HEK293 (cell line): ENCODE measurements around the gene IDE.
A peak's percentile ranks its signal among the peaks of the same experiment; 100 is the strongest.

ENCODE experiments used
- EGR2 ChIP-seq: fragments of 450-650 bp; formaldehyde crosslinking; IDR thresholded peaks from 2 replicates; pipeline ENCODE4 v1.5.1; 2016; ENCODE audit warnings: low read depth, missing biosample characterization, missing genetic modification characterization
- MZF1 ChIP-seq: fragments of 450-650 bp; formaldehyde crosslinking; IDR thresholded peaks from 2 replicates; pipeline ENCODE4 v1.5.1; 2017; ENCODE audit warnings: missing biosample characterization, missing genetic modification characterization, borderline replicate concordance
- OVOL3 ChIP-seq: fragments of 450-650 bp; formaldehyde crosslinking; IDR thresholded peaks from 2 replicates; pipeline ENCODE4 v1.5.1; 2016; ENCODE audit warnings: missing biosample characterization, missing genetic modification characterization
- REPIN1 ChIP-seq: fragments of 450-650 bp; formaldehyde crosslinking; IDR thresholded peaks from 2 replicates; pipeline ENCODE4 v1.5.1; 2017; ENCODE audit warnings: missing biosample characterization, missing genetic modification characterization, low read depth
- SCRT2 ChIP-seq: fragments of 450-650 bp; formaldehyde crosslinking; IDR thresholded peaks from 2 replicates; pipeline ENCODE4 v1.5.1; 2016; ENCODE audit warnings: missing biosample characterization, missing genetic modification characterization
- ZBTB8A ChIP-seq: fragments of 450-650 bp; formaldehyde crosslinking; IDR thresholded peaks from 2 replicates; pipeline ENCODE4 v1.5.1; 2016; ENCODE audit warnings: missing biosample characterization, missing genetic modification characterization
- ZFP69B ChIP-seq: fragments of 450-650 bp; formaldehyde crosslinking; IDR thresholded peaks from 2 replicates; pipeline ENCODE4 v1.5.1; 2016; ENCODE audit warnings: missing biosample characterization, missing genetic modification characterization
- ZNF10 ChIP-seq: fragments of 450-650 bp; formaldehyde crosslinking; IDR thresholded peaks from 2 replicates; pipeline ENCODE4 v1.5.1; 2017; ENCODE audit warnings: missing biosample characterization, missing genetic modification characterization
- ZNF169 ChIP-seq: fragments of 450-650 bp; formaldehyde crosslinking; IDR thresholded peaks from 2 replicates; pipeline ENCODE4 v1.5.1; 2016; ENCODE audit warnings: missing biosample characterization, missing genetic modification characterization
- ZNF202 ChIP-seq: fragments of 450-650 bp; formaldehyde crosslinking; IDR thresholded peaks from 2 replicates; pipeline ENCODE4 v1.5.1; 2016; ENCODE audit warnings: missing biosample characterization, missing genetic modification characterization, borderline replicate concordance
- ZNF366 ChIP-seq: fragments of 450-650 bp; formaldehyde crosslinking; conservative IDR thresholded peaks from 2 replicates; pipeline ENCODE4 v1.5.1; 2016; ENCODE audit warnings: missing biosample characterization, missing genetic modification characterization
- ZNF394 ChIP-seq: fragments of 450-650 bp; formaldehyde crosslinking; IDR thresholded peaks from 2 replicates; pipeline ENCODE4 v1.5.1; 2016; ENCODE audit warnings: missing biosample characterization, missing genetic modification characterization, mild to moderate bottlenecking, moderate library complexity, borderline replicate concordance
- ZNF558 ChIP-seq: fragments of 450-650 bp; formaldehyde crosslinking; IDR thresholded peaks from 2 replicates; pipeline ENCODE4 v1.5.1; 2016; ENCODE audit warnings: missing biosample characterization, missing genetic modification characterization
- ZNF76 ChIP-seq: fragments of 450-650 bp; formaldehyde crosslinking; IDR thresholded peaks from 2 replicates; pipeline ENCODE4; 2016; ENCODE audit warnings: low read depth, missing biosample characterization, missing genetic modification characterization, borderline replicate concordance
- ZNF791 ChIP-seq: fragments of 450-650 bp; formaldehyde crosslinking; IDR thresholded peaks from 2 replicates; pipeline ENCODE4 v1.5.1; 2016; ENCODE audit warnings: missing biosample characterization, missing genetic modification characterization
- ZNF792 ChIP-seq: fragments of 450-650 bp; formaldehyde crosslinking; IDR thresholded peaks from 2 replicates; pipeline ENCODE4 v1.5.1; 2016; ENCODE audit warnings: missing biosample characterization, missing genetic modification characterization
- ZNF843 ChIP-seq: fragments of 450-650 bp; formaldehyde crosslinking; IDR thresholded peaks from 2 replicates; pipeline ENCODE4 v1.5.1; 2016; ENCODE audit warnings: missing biosample characterization, missing genetic modification characterization
- TF ChIP-seq, protein P1 (sequence below): fragments of 450-650 bp; formaldehyde crosslinking; IDR thresholded peaks from 2 replicates; pipeline ENCODE4 v1.5.1; 2016; ENCODE audit warnings: missing biosample characterization, missing genetic modification characterization
- TF ChIP-seq, protein P2 (sequence below): fragments of 450-650 bp; formaldehyde crosslinking; IDR thresholded peaks from 2 replicates; pipeline ENCODE4 v1.5.1; 2016; ENCODE audit warnings: missing biosample characterization, missing genetic modification characterization
- TF ChIP-seq, protein P3 (sequence below): fragments of 450-650 bp; formaldehyde crosslinking; IDR thresholded peaks from 2 replicates; pipeline ENCODE4 v1.5.1; 2016; ENCODE audit warnings: missing biosample characterization, missing genetic modification characterization
- TF ChIP-seq, protein P4 (sequence below): fragments of 450-650 bp; formaldehyde crosslinking; IDR thresholded peaks from 2 replicates; pipeline ENCODE4 v1.5.1; 2016; ENCODE audit warnings: missing biosample characterization, missing genetic modification characterization
- TF ChIP-seq, protein P5 (sequence below): fragments of 450-650 bp; formaldehyde crosslinking; IDR thresholded peaks from 2 replicates; pipeline ENCODE4 v1.5.1; 2016; ENCODE audit warnings: missing biosample characterization, missing genetic modification characterization

Gene IDE

DNA sequence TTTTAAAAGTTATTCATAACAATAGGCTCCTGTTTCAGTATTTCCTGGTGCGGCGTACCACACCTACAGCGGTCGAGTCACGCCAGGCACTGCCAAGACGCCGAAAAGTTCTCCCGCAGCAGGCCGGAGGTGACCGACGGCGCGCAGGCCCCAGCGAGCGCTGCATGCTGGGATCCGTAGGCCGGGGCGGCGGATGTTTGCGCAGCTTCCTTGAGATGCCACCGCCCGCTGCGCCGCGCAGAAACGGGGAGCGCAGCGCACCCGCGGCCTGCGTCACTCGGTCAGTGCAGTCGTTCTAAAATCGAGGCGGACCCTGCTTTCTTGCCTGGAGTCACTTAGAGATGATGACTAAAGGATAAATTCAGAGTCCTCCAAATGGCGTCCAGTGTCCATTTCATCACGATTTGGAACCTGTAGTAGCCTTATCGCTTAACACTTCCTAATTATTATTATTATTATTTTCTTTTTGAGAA, 17.7 kb upstream of the IDE start (continued):
- TF ChIP-seq, protein P1, sequence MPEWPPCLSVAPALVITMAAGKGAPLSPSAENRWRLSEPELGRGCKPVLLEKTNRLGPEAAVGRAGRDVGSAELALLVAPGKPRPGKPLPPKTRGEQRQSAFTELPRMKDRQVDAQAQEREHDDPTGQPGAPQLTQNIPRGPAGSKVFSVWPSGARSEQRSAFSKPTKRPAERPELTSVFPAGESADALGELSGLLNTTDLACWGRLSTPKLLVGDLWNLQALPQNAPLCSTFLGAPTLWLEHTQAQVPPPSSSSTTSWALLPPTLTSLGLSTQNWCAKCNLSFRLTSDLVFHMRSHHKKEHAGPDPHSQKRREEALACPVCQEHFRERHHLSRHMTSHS (tag by site-specific recombination): no peak
- TF ChIP-seq ZNF791: no peak
- TF ChIP-seq ZNF76 (tag by site-specific recombination): peak; percentile 92
- TF ChIP-seq, protein P2, sequence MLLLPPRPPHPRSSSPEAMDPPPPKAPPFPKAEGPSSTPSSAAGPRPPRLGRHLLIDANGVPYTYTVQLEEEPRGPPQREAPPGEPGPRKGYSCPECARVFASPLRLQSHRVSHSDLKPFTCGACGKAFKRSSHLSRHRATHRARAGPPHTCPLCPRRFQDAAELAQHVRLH (tag by site-specific recombination): no peak; the same call in 1 of the 2 replicates
- TF ChIP-seq, protein P3, sequence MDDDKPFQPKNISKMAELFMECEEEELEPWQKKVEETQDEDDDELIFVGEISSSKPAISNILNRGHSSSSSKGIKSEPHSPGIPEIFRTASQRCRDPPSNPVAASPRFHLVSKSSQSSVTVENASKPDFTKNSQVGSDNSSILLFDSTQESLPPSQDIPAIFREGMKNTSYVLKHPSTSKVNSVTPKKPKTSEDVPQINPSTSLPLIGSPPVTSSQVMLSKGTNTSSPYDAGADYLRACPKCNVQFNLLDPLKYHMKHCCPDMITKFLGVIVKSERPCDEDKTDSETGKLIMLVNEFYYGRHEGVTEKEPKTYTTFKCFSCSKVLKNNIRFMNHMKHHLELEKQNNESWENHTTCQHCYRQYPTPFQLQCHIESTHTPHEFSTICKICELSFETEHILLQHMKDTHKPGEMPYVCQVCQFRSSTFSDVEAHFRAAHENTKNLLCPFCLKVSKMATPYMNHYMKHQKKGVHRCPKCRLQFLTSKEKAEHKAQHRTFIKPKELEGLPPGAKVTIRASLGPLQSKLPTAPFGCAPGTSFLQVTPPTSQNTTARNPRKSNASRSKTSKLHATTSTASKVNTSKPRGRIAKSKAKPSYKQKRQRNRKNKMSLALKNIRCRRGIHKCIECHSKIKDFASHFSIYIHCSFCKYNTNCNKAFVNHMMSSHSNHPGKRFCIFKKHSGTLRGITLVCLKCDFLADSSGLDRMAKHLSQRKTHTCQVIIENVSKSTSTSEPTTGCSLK (tag by site-specific recombination): no peak
- TF ChIP-seq ZNF202 (tag by site-specific recombination): no peak
- TF ChIP-seq ZNF169 (tag by site-specific recombination): no peak
- peak; percentile 79; the same call in 1 of the 2 replicates for TF ChIP-seq REPIN1
- TF ChIP-seq ZNF366: no peak; the same call in 1 of the 2 replicates
- TF ChIP-seq ZNF792 (tag by site-specific recombination): peak; percentile 8; the same call in 1 of the 2 replicates
- no peak for TF ChIP-seq ZNF394 (tag by site-specific recombination)
- no peak for TF ChIP-seq ZNF843 (tag by site-specific recombination)
- no peak for TF ChIP-seq ZNF558 (tag by site-specific recombination)
- TF ChIP-seq, protein P4, sequence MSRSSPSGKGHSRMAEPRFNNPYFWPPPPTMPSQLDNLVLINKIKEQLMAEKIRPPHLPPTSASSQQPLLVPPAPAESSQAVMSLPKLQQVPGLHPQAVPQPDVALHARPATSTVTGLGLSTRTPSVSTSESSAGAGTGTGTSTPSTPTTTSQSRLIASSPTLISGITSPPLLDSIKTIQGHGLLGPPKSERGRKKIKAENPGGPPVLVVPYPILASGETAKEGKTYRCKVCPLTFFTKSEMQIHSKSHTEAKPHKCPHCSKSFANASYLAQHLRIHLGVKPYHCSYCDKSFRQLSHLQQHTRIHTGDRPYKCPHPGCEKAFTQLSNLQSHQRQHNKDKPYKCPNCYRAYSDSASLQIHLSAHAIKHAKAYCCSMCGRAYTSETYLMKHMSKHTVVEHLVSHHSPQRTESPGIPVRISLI (tag by site-specific recombination): no peak
- TF ChIP-seq, protein P5, sequence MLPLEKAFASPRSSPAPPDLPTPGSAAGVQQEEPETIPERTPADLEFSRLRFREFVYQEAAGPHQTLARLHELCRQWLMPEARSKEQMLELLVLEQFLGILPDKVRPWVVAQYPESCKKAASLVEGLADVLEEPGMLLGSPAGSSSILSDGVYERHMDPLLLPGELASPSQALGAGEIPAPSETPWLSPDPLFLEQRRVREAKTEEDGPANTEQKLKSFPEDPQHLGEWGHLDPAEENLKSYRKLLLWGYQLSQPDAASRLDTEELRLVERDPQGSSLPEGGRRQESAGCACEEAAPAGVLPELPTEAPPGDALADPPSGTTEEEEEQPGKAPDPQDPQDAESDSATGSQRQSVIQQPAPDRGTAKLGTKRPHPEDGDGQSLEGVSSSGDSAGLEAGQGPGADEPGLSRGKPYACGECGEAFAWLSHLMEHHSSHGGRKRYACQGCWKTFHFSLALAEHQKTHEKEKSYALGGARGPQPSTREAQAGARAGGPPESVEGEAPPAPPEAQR (tag by site-specific recombination): no peak
- no peak for TF ChIP-seq EGR2 (tag by site-specific recombination)
- no peak for TF ChIP-seq SCRT2 (tag by site-specific recombination)
- TF ChIP-seq MZF1 (tag by site-specific recombination): no peak
- peak; percentile 34; the same call in 1 of the 2 replicates for TF ChIP-seq ZBTB8A (tag by site-specific recombination)
- no peak for TF ChIP-seq OVOL3 (tag by site-specific recombination)
- no peak for TF ChIP-seq ZNF10 (tag by site-specific recombination)
- TF ChIP-seq ZFP69B: 0 out of 2 replicates have a peak, but pooled peaks have one; percentile 34
- TF ChIP-seq, all 188 proteins: peak for 41
